ENCODE data around the gene PPP4R2.

DNA sequence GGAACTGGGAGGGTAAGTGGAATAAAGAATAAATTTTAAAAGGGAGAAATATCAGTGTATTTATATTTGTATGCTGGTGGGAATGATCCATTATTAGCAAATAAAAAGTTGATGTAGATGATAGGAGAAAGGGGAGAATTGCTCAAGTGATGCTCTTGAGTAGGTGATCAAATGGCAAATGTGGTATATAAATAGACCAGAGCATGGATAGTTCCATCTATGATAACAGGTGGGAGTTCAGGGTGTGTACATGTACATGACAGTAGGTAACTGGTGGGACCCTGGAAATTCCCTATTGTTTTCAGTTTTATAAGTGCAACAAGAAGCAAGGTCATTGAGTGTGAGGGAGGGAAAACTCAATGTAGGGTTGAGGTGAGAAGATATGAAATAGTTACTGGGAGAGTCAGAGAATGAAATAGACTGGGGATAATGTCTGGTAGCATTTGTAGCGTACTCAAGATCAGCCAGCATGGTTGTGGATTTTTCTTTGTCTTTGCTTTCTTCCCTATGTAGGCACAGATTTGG is 33.5 kb downstream of the PPP4R2 start:
- TF ChIP-seq, protein P1, sequence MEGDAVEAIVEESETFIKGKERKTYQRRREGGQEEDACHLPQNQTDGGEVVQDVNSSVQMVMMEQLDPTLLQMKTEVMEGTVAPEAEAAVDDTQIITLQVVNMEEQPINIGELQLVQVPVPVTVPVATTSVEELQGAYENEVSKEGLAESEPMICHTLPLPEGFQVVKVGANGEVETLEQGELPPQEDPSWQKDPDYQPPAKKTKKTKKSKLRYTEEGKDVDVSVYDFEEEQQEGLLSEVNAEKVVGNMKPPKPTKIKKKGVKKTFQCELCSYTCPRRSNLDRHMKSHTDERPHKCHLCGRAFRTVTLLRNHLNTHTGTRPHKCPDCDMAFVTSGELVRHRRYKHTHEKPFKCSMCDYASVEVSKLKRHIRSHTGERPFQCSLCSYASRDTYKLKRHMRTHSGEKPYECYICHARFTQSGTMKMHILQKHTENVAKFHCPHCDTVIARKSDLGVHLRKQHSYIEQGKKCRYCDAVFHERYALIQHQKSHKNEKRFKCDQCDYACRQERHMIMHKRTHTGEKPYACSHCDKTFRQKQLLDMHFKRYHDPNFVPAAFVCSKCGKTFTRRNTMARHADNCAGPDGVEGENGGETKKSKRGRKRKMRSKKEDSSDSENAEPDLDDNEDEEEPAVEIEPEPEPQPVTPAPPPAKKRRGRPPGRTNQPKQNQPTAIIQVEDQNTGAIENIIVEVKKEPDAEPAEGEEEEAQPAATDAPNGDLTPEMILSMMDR (IDR thresholded peaks at IDR 0.05), result no peak
- TF ChIP-seq EZH2 (IDR thresholded peaks at IDR 0.05; ENCODE audit: borderline replicate concordance, insufficient read depth, low read depth, low read length, poor library complexity, severe bottlenecking), result no peak
